ENCODE data around the gene C11orf68. TPM values are rescaled to one million over a fixed set of nuclear protein-coding genes. Genes with fewer than 3 reads are reported as not detected.

The C11orf68 gene
- total and polyA plus RNA-seq, 3 experiments from 2014 or later: 18.7 to 70.3 (median 21.4) TPM

DNA sequence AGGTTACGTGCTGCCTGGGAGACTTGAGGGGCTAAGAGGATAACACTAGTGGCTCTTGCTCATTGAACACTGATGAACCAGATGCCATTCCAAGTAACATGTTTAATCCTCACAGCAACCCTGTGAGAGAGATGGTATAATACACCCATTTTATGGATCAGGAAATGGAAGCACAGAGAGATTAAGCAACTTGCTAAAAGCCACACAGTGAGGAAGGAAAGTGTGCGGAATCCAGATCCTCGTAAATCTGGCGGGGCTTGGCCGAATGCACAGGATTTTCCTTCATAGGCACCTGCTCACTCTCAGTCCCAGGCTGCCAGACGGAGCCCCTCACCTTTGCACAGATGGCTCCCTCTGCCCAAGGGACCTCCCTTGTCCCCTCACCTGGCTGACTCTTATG lies 11.0 kb downstream of the C11orf68 start:
- Mint-ChIP-seq H3K36me3 (no peaks in the 10 kb centered on the region), H3K27me3 (peaks cover 0 to 14% of the 10 kb centered on the region in 2 donors), H3K27ac (no peak overlapping the region), H3K4me3 (no peak overlapping the region), H3K9me3 (no peaks in the 10 kb centered on the region), H3K4me1 (peaks cover 4 to 8% (median 7%) of the 10 kb centered on the region in 3 donors)
- Histone ChIP-seq H3K27me3 (ENCODE audit: insufficient read depth, low read length, poor library complexity, severe bottlenecking) (no peaks in the 10 kb centered on the region), H3K27ac (ENCODE audit: low read depth, low read length) (no peak overlapping the region), H3K4me3 (ENCODE audit: low read length) (no peak overlapping the region), H3K36me3 (ENCODE audit: insufficient read depth, low read length) (no peaks in the 10 kb centered on the region), H3K4me1 (ENCODE audit: insufficient read depth, low read length) (no peaks in the 10 kb centered on the region), H3K9me3 (ENCODE audit: low read length) (no peaks in the 10 kb centered on the region)
- no peak for DNase-seq
- CTCF ChIA-PET: interaction anchor here (1.3 kb wide), 1 partner anchor 11 kb away, joined by 4 read pairs; the partner anchor contains the start of gene C11orf68
- POLR2A ChIA-PET: interaction anchor here (1.8 kb wide), 1 partner anchor 17 kb away, joined by 9 read pairs; the partner anchor contains the start of gene CCDC85B

DNA sequence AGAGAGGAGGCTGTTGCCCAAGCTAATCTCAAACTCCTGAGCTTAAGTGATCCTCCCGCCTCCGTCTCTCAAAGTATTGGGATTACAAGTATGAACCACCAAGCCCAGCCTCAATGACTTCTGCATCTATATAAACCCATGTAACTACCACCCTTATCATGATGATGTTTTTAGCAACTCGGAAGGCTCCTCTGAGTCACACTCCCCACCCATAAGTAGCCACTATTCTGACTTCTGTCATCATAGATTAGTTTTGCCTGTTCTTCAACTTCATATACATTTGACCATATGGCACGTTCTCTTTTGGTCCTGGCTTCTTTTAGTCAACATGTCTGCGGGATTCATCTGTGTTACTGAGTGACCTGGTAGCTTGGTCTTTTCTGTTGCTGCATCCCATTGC lies 12.3 kb downstream of the C11orf68 start:
- H3K27me3 ChIP-seq (ENCODE audit: insufficient read depth, low read length, poor library complexity, severe bottlenecking): no peaks in the 10 kb centered on the region
- no peaks in the 10 kb centered on the region for H3K4me1 ChIP-seq (ENCODE audit: insufficient read depth, low read length)
- no peaks in the 10 kb centered on the region for H3K9me3 Mint-ChIP-seq
- ChIA-PET CTCF (interaction anchor here (1.0 to 2.2 kb wide), 3 partner anchors 17 to 33 kb away, joined by 3 to 14 read pairs (median 3); partner anchors contain the start of gene CCDC85B), POLR2A (interaction anchor here (0.8 kb wide), 1 partner anchor 16 kb away, joined by 3 read pairs; the partner anchor contains the start of gene CCDC85B)
- no peak for DNase-seq
- H3K4me3 Mint-ChIP-seq: no peak overlapping the region
- no peak overlapping the region for H3K27ac Mint-ChIP-seq
- H3K4me1 Mint-ChIP-seq: peaks cover 5 to 8% (median 7%) of the 10 kb centered on the region in 3 donors
- H3K9me3 ChIP-seq (ENCODE audit: low read length): no peaks in the 10 kb centered on the region
- no peak overlapping the region for H3K4me3 ChIP-seq (ENCODE audit: low read length)
- no peaks in the 10 kb centered on the region for H3K36me3 Mint-ChIP-seq
- H3K27me3 Mint-ChIP-seq: peaks cover 0 to 11% of the 10 kb centered on the region in 2 donors
- peak overlapping the region; percentile 35 for H3K27ac ChIP-seq (ENCODE audit: low read depth, low read length)
- H3K36me3 ChIP-seq (ENCODE audit: insufficient read depth, low read length): no peaks in the 10 kb centered on the region

DNA sequence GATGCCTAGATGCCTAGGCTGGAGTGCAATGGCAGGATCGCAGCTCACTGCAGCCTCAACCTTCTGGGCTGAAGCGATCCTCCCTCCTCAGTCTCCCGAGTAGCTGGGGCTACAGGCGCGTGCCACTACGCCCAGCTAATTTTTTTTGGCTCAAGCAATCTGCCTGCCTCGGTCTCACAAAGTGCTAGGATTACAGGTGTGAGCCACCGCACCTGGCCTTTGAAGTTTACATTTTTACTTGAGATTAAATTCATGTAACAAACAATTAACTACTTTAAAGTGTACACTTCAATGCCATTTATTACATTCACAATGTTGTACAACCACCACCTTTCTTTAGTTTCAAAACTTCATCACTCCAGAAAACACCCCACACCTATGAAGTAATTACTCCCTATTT lies 15.1 kb downstream of the C11orf68 start:
- H3K9me3 ChIP-seq (ENCODE audit: low read length): no peaks in the 10 kb centered on the region
- H3K4me3 ChIP-seq (ENCODE audit: low read length): no peak overlapping the region
- no peaks in the 10 kb centered on the region for H3K36me3 ChIP-seq (ENCODE audit: insufficient read depth, low read length)
- H3K4me1 ChIP-seq (ENCODE audit: insufficient read depth, low read length): peaks cover 21% of the 10 kb centered on the region
- Mint-ChIP-seq H3K4me1 (peaks cover 5 to 12% (median 6%) of the 10 kb centered on the region in 3 donors), H3K9me3 (no peaks in the 10 kb centered on the region), H3K27me3 (peaks cover 0 to 5% of the 10 kb centered on the region in 2 donors), H3K4me3 (peak overlapping the region in 1 of 7 donors; percentile 35), H3K36me3 (no peaks in the 10 kb centered on the region), H3K27ac (peak overlapping the region in 2 of 8 donors; percentile 15)
- peaks cover under 1% of the 10 kb centered on the region for H3K27me3 ChIP-seq (ENCODE audit: insufficient read depth, low read length, poor library complexity, severe bottlenecking)
- peak overlapping the region; percentile 25 for H3K27ac ChIP-seq (ENCODE audit: low read depth, low read length)
- DNase-seq: no peak
- POLR2A ChIA-PET: no interaction called here
- CTCF ChIA-PET: interaction anchor here (1.4 kb wide), 1 partner anchor 19 kb away, joined by 3 read pairs; no protein-coding TSS in a partner anchor

DNA sequence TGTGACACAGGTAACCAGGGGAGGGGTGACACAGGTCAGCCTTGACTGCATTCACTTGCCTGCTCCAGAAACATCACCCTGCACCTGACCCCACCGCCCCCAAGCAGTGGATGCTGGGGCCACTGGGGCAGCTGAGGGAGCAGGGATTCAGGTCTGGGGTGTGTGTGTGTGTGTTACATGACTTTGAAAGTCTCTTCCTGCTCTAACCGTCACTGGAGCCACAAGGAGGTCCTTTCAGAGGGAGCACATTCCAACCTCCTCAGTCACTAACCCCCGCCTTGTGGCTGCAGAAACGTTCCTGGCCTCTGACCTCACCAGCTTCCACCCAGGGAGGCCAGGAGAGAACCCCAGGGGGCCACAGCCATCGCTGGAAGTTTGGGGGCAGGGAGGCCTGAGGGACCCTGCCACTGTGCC lies 15.8 kb downstream of the C11orf68 start:
- no peaks in the 10 kb centered on the region for H3K9me3 ChIP-seq (ENCODE audit: low read length)
- H3K4me1 Mint-ChIP-seq: peaks cover 6 to 13% (median 6%) of the 10 kb centered on the region in 3 donors
- peaks cover 0 to 5% of the 10 kb centered on the region in 2 donors for H3K27me3 Mint-ChIP-seq
- ChIA-PET POLR2A (no interaction called here), CTCF (interaction anchor here (1.4 to 2.1 kb wide), 2 partner anchors 19 kb away, joined by 3 to 9 read pairs; no protein-coding TSS in a partner anchor)
- H3K27ac ChIP-seq (ENCODE audit: low read depth, low read length): peak overlapping the region; percentile 25
- H3K36me3 ChIP-seq (ENCODE audit: insufficient read depth, low read length): no peaks in the 10 kb centered on the region
- H3K36me3 Mint-ChIP-seq: no peaks in the 10 kb centered on the region
- H3K4me3 ChIP-seq (ENCODE audit: low read length): no peak overlapping the region
- H3K4me1 ChIP-seq (ENCODE audit: insufficient read depth, low read length): peaks cover 24% of the 10 kb centered on the region
- H3K27me3 ChIP-seq (ENCODE audit: insufficient read depth, low read length, poor library complexity, severe bottlenecking): peaks cover 6% of the 10 kb centered on the region
- H3K27ac Mint-ChIP-seq: peak overlapping the region in 2 of 8 donors; percentile 15 to 64
- H3K4me3 Mint-ChIP-seq: no peak overlapping the region
- no peak for DNase-seq
- no peaks in the 10 kb centered on the region for H3K9me3 Mint-ChIP-seq

DNA sequence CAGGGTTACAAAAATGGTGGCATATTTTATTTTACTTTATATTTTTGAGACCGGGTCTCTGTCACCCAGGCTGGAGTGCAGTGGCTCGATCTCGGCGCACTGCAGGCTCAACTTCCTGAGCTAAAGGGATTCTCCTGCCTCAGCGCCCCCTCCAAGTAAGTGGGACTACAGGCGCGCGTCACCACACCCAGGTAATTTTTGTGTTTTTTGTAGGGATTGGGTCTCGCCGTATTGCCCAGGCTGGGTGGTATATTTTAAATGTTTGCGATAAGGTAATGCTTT lies 18.0 kb downstream of the C11orf68 start:
- Mint-ChIP-seq H3K27ac (peak overlapping the region in 7 of 8 donors; percentile 35 to 92 (median 88)), H3K36me3 (no peaks in the 10 kb centered on the region), H3K9me3 (no peaks in the 10 kb centered on the region), H3K4me1 (peaks cover 6 to 13% (median 7%) of the 10 kb centered on the region in 3 donors), H3K4me3 (peak overlapping the region in 6 of 7 donors; percentile 52 to 83 (median 60)), H3K27me3 (no peaks in the 10 kb centered on the region)
- CTCF ChIA-PET: interaction anchor here (1.0 to 5.9 kb wide), 5 partner anchors 11 to 167 kb away, joined by 3 to 79 read pairs (median 6); partner anchors contain the start of genes CCDC85B, FIBP and MUS81
- H3K4me3 ChIP-seq (ENCODE audit: low read length): no peak overlapping the region
- H3K27ac ChIP-seq (ENCODE audit: low read depth, low read length): no peak overlapping the region
- H3K36me3 ChIP-seq (ENCODE audit: insufficient read depth, low read length): no peaks in the 10 kb centered on the region
- H3K4me1 ChIP-seq (ENCODE audit: insufficient read depth, low read length): peaks cover 24% of the 10 kb centered on the region
- DNase-seq: no peak
- POLR2A ChIA-PET: interaction anchor here (0.7 to 3.7 kb wide), 3 partner anchors 10 to 18 kb away, joined by 3 to 32 read pairs (median 5); partner anchors contain the start of genes C11orf68, CCDC85B and FIBP
- peaks cover 6% of the 10 kb centered on the region for H3K27me3 ChIP-seq (ENCODE audit: insufficient read depth, low read length, poor library complexity, severe bottlenecking)
- H3K9me3 ChIP-seq (ENCODE audit: low read length): no peaks in the 10 kb centered on the region

DNA sequence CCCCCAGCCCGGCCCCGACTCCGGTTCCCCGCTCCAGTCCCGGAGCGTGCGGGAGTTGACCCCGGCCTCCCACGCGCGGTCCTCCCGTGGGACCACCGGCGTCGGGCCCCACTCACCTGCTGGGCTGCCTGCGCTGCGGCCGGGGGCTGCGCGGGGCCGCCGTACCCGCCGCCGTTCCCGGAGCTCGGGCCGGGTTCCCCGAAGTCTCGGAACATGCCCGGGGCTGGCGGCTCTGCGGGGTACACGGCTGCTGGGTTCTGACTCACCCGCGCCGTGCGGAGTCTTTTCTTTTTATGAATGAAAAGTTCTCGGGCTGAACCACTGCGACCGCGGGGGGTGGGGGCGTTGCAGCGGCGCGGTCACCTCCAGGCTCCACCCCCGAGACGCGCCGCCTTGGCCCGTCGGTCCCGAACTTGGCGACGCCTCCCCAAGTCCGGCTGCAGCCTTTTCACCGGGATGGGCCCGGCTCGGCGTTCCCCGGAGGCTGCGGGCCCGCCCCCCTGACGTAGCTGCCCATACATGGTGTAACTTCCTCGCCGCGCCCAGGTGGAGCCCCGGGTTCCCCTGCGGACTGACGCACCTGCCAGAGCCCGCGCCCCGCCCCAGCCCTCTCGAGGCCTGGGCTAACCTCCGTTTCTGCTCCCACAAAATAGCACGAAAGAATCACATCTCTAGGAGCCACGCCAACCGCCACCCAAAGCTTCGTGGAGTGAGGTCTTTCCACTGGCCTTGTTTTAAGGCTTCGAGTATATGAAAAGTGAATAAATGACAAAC lies 18.6 kb downstream of the C11orf68 start, which contains the start of gene FOSL1:
Gene FOSL1, minus strand, starts transcription at position 264 of the 774 bp plus-strand sequence. Its CDS starts 49 bp downstream, at position 215.
- peaks cover 8 to 13% (median 11%) of the 10 kb centered on the region in 3 donors for H3K4me1 Mint-ChIP-seq
- H3K27ac ChIP-seq (ENCODE audit: low read depth, low read length): peak within 1 kb of the TSS; percentile 62

DNA sequence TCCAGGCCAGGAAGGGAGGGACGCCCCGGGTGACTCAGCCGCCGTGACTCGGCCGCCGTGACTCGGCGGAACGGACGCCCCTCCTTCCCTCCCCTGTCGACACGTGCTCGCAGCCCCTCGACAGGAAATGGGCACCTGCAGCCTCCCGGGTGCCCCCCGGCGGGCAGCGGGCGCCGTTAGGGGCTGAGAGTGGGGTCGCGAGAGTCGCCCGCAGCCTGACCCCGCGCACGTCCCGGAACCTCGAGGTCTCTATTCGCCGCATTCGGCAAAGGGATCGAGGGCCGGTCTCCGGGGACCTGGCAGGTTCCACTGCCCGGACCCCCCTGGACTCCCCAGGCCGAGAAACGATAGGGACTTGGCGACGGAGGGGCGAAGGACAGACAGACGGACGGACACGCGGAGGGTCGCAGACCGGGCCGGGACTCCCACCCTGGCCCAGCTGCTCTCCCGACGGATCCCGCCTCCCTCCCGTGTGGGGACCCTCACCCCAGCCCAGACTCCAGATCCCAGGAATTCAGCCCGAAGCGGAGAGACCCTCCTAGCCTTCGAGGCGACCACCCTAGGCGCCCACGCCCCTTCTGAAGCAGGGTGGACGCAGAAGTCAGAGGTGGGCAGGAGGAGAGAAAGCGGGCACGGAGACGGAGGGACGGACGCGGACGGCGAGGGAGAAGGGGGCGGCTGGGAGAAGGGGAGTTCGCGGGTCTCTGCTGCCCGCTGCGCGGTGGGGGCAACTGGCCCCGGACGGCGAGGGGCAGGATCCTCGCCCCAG lies 19.3 kb downstream of the C11orf68 start:
- H3K27ac Mint-ChIP-seq: peak overlapping the region in 4 of 8 donors; percentile 23 to 83 (median 50)
- Histone ChIP-seq H3K27ac (ENCODE audit: low read depth, low read length) (peak overlapping the region; percentile 62), H3K36me3 (ENCODE audit: insufficient read depth, low read length) (no peaks in the 10 kb centered on the region), H3K9me3 (ENCODE audit: low read length) (no peaks in the 10 kb centered on the region), H3K27me3 (ENCODE audit: insufficient read depth, low read length, poor library complexity, severe bottlenecking) (peaks cover 6% of the 10 kb centered on the region), H3K4me3 (ENCODE audit: low read length) (peak overlapping the region; percentile 50), H3K4me1 (ENCODE audit: insufficient read depth, low read length) (peaks cover 24% of the 10 kb centered on the region)
- ChIA-PET CTCF (interaction anchor here (2.7 to 5.9 kb wide), 2 partner anchors 10 to 15 kb away, joined by 13 to 79 read pairs; partner anchors contain the start of genes CCDC85B and FIBP), POLR2A (interaction anchor here (1.3 to 3.7 kb wide), 3 partner anchors 9 to 40 kb away, joined by 3 to 32 read pairs (median 5); partner anchors contain the start of gene CCDC85B)
- H3K4me1 Mint-ChIP-seq: peaks cover 10 to 13% (median 13%) of the 10 kb centered on the region in 3 donors
- H3K27me3 Mint-ChIP-seq: no peaks in the 10 kb centered on the region
- H3K36me3 Mint-ChIP-seq: no peaks in the 10 kb centered on the region
- no peaks in the 10 kb centered on the region for H3K9me3 Mint-ChIP-seq
- DNase-seq: peak in 4 of 5 donors; percentile 36 to 75 (median 60)
- H3K4me3 Mint-ChIP-seq: peak overlapping the region in 6 of 7 donors; percentile 19 to 61 (median 52)

More for the DNA sequence above, 18.6 kb downstream of the C11orf68 start, which contains the start of gene FOSL1:
- DNase-seq: peak; percentile 90 to 95 (median 93)
- Histone ChIP-seq H3K9me3 (ENCODE audit: low read length) (no peaks in the 10 kb centered on the region), H3K4me3 (ENCODE audit: low read length) (peak within 1 kb of the TSS; percentile 50), H3K27me3 (ENCODE audit: insufficient read depth, low read length, poor library complexity, severe bottlenecking) (peaks cover 6% of the 10 kb centered on the region), H3K4me1 (ENCODE audit: insufficient read depth, low read length) (peaks cover 24% of the 10 kb centered on the region), H3K36me3 (ENCODE audit: insufficient read depth, low read length) (no peaks in the 10 kb centered on the region)
- Mint-ChIP-seq H3K36me3 (no peaks in the 10 kb centered on the region), H3K4me3 (peak within 1 kb of the TSS; percentile 53 to 83 (median 58)), H3K27ac (peak within 1 kb of the TSS in 7 of 8 donors; percentile 36 to 92 (median 88)), H3K27me3 (no peaks in the 10 kb centered on the region), H3K9me3 (no peaks in the 10 kb centered on the region)
- POLR2A ChIA-PET: interaction anchor here (0.7 to 3.7 kb wide), 4 partner anchors 10 to 19 kb away, joined by 3 to 32 read pairs (median 5); partner anchors contain the start of genes C11orf68, CCDC85B and FIBP
- CTCF ChIA-PET: interaction anchor here (1.0 to 5.9 kb wide), 4 partner anchors 11 to 167 kb away, joined by 3 to 79 read pairs (median 5); partner anchors contain the start of genes CCDC85B, FIBP and MUS81
